ENCODE data around the gene C17orf75. TPM values are rescaled to one million over a fixed set of nuclear protein-coding genes. Genes with fewer than 3 reads are reported as not detected.
A peak's percentile ranks its signal among the peaks of the same experiment; 100 is the strongest.
"Not testable (repeated sequence)": the region's sequence is repeated elsewhere in the genome, so short reads cannot be mapped to it uniquely, and the experiment has no call there.

The C17orf75 gene
- total RNA-seq, 2 donors from 2014 or later = 12.5 to 13.4 TPM

DNA sequence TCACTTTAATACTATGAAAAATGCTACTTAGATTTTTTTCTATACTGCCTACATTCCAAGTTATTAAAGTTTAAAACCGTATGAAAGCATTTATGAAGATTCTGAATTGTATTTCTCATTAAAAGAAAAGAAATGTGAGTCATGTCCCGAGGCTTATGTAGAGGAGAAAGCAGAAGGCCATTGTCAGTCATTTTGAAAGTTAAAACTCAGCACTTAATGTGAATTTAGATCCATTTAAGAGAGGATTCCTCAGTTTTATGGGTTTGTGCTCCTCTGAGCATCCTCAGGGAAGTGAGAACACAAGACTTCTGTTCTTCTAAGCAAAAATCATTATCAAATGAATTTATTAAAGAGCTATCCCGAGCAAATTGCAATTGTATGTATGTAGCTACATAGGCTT, 11.8 kb downstream of the C17orf75 start:
- Histone ChIP-seq H3K27me3 (no peaks in the 10 kb centered on the region), H3K9ac (ENCODE audit: low read depth in 2 of 2, low read length in 2 of 2) (no peak overlapping the region), H3K4me1 (no peaks in the 10 kb centered on the region), H3K4me3 (no peak overlapping the region), H3K9me3 (no peaks in the 10 kb centered on the region), H3K27ac (no peak overlapping the region), H3K36me3 (no peaks in the 10 kb centered on the region)
- DNase-seq = no peak
- intact Hi-C loops (cut with DNase I) = no loop called here
- TF ChIP-seq, protein P1, sequence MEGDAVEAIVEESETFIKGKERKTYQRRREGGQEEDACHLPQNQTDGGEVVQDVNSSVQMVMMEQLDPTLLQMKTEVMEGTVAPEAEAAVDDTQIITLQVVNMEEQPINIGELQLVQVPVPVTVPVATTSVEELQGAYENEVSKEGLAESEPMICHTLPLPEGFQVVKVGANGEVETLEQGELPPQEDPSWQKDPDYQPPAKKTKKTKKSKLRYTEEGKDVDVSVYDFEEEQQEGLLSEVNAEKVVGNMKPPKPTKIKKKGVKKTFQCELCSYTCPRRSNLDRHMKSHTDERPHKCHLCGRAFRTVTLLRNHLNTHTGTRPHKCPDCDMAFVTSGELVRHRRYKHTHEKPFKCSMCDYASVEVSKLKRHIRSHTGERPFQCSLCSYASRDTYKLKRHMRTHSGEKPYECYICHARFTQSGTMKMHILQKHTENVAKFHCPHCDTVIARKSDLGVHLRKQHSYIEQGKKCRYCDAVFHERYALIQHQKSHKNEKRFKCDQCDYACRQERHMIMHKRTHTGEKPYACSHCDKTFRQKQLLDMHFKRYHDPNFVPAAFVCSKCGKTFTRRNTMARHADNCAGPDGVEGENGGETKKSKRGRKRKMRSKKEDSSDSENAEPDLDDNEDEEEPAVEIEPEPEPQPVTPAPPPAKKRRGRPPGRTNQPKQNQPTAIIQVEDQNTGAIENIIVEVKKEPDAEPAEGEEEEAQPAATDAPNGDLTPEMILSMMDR (IDR thresholded peaks at IDR 0.05) = no peak

DNA sequence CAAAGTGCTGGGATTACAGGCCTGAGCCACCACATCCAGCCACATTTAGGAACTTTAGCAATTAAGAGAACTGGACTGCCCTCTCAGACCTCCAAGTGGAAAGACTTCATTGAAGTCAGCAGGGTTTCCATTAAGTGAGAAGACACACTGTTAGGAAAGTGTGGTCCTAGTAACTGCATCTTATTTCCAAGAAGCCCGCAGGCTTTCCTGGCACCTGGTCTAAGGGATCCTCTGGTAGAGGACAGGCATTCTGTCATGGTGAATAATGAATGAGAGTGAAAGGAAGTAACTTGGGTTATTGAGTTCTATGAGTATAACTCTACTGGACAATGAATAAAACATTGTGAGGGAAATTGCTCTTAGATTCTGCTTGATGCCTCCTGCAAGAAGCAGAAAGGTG, 14.1 kb downstream of the C17orf75 start:
- Histone ChIP-seq H3K4me3 (no peak overlapping the region), H3K27me3 (no peaks in the 10 kb centered on the region), H3K4me1 (no peaks in the 10 kb centered on the region), H3K9me3 (no peaks in the 10 kb centered on the region), H3K9ac (ENCODE audit: low read depth in 2 of 2, low read length in 2 of 2) (no peak overlapping the region), H3K36me3 (no peaks in the 10 kb centered on the region), H3K27ac (no peak overlapping the region)
- no peak for DNase-seq
- intact Hi-C loops (cut with DNase I) = no loop called here
- TF ChIP-seq, protein P1 (IDR thresholded peaks at IDR 0.05) = no peak

DNA sequence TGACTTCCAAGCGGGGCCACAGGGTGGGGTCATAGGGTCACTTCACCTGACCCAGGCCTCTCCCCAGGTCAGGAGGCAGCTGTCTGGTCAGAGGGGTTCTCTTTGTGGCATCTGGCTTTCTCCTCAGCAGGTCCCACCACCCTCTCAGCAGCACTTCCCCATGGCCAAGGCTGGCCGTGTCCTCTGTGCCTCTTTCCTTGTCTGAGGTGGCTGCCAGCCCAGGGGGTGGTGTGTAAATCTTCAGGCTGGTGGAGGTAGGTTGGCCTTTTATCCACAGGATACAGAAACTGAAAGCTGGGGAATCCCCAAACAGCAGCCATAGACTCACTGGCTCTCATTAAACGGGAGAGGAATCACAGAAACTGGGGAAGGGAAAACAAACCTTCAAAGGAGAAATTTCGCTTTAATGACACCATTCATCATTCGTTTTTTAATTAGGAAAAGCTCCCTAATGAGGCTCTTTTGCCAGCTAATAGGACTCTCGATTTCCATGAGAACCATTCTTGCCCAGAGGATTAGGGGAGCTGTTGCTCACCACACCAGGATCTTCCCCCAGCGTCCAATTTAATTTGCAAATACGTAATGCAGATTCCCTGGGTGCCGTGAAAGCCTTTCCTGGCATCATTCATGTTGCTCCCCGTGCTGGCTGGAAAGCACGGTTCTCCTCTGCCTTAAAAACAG, 18.0 kb downstream of the C17orf75 start:
- Histone ChIP-seq H3K27ac (no peak overlapping the region), H3K9ac (ENCODE audit: low read depth in 2 of 2, low read length in 2 of 2) (peak overlapping the region in 1 of 2 donors; percentile 39), H3K36me3 (no peaks in the 10 kb centered on the region), H3K4me3 (no peak overlapping the region), H3K4me1 (no peaks in the 10 kb centered on the region), H3K27me3 (no peaks in the 10 kb centered on the region), H3K9me3 (no peaks in the 10 kb centered on the region)
- peak; percentile 23 for DNase-seq
- intact Hi-C loops (cut with DNase I) = no loop called here
- TF ChIP-seq, protein P1 (IDR thresholded peaks at IDR 0.05) = no peak

DNA sequence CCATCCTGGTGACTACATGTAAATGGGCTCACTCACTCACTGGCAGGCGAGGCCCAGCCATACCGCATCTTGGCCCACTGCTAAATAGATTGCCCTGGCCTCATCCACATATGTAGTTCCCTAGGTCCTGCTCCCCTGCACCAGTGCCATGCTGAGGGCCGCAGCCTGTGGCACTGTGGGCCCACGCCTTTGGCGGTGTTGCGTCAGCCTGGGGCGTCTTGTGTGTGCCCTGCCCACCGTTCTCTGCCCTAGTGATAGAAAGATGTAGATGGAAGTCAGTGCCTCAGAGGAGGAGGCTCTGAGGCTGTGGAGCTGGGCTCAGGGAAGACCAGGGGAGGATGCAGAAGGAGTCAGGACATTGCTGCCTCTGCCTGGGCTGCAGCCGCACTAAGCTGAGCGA, 18.9 kb downstream of the C17orf75 start:
- TF ChIP-seq, protein P1 (IDR thresholded peaks at IDR 0.05) = no peak
- no peaks in the 10 kb centered on the region for H3K4me1 ChIP-seq
- H3K4me3 ChIP-seq = no peak overlapping the region
- no peak overlapping the region for H3K9ac ChIP-seq (ENCODE audit: low read depth in 2 of 2, low read length in 2 of 2)
- no peak overlapping the region for H3K27ac ChIP-seq
- DNase-seq = no peak
- no peaks in the 10 kb centered on the region for H3K36me3 ChIP-seq
- no peaks in the 10 kb centered on the region for H3K27me3 ChIP-seq
- intact Hi-C loops (cut with DNase I) = no loop called here
- no peaks in the 10 kb centered on the region for H3K9me3 ChIP-seq

DNA sequence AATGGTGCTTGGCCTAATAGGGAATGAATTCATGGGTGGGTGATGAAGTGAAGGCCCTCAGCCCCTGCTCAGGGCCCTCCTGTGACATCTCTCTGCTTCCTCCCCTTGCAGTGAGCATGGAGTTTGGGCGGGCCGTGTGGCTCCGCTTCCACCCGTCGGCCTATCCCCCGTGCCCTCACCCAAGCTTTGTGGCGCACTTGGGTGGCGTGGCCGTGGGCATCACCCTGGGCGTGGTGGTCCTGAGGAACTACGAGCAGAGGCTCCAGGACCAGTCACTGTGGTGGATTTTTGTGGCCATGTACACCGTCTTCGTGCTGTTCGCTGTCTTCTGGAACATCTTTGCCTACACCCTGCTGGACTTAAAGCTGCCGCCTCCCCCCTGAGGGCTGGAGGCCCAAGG, 21.1 kb downstream of the C17orf75 start:
- Histone ChIP-seq H3K27me3 (no peaks in the 10 kb centered on the region), H3K9me3 (no peaks in the 10 kb centered on the region), H3K4me1 (no peaks in the 10 kb centered on the region), H3K4me3 (no peak overlapping the region), H3K9ac (ENCODE audit: low read depth in 2 of 2, low read length in 2 of 2) (no peak overlapping the region), H3K27ac (no peak overlapping the region), H3K36me3 (no peaks in the 10 kb centered on the region)
- TF ChIP-seq, protein P1 (IDR thresholded peaks at IDR 0.05) = no peak
- intact Hi-C loops (cut with DNase I) = no loop called here
- DNase-seq = no peak

DNA sequence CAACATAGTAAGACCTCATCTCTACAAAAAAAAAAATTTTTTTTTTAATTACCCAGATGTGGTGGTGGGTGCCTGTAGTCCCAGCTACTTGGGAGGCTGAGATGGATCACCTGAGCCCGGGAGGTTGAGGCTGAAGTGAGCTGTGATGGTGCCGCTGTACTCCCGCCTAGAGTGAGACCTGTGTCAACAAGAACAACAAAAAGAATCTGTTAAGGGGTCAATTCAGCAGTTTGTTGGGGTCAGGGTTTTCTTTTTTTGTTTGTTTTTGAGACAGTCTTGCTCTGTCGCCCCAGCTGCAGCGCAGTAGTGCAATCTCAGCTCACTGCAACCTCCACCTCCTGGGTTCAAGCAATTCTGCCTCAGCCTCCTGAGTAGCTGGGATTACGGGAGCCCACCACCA, 21.9 kb downstream of the C17orf75 start:
- H3K36me3 ChIP-seq; H3K4me1 ChIP-seq; H3K9me3 ChIP-seq; H3K27me3 ChIP-seq; DNase-seq; intact Hi-C loops (cut with DNase I); H3K9ac ChIP-seq (ENCODE audit: low read depth in 2 of 2, low read length in 2 of 2); H3K27ac ChIP-seq; H3K4me3 ChIP-seq: not testable (repeated sequence)

Data from colonic mucosa (tissue), 4 donors.